Adrenal gland (tissue), 5 donors: Measurements from ENCODE around the gene NEUROG2.

Source experiments
- CTCF ChIP-seq, 6 experiments: fragments of 450-650 bp in 4 of 6; fragments of 200-600 bp in 2 of 6; sonication (generic) in 1 of 6; IDR thresholded peaks; 1 replicate in 5 of 6; 2 replicates in 1 of 6; pipeline versions ENCODE4 v1.5.1 to v1.8.0; 2016 to 2021; ENCODE audit warnings: antibody characterized with exemption in 6 of 6, mild to moderate bottlenecking in 2 of 6, moderate library complexity in 1 of 6
- POLR2A ChIP-seq, 2 donors: fragments of 450-650 bp; IDR thresholded peaks; one replicate each; pipeline ENCODE4 v1.6.1; 2017; ENCODE audit warnings: antibody characterized with exemption in 2 of 2, mild to moderate bottlenecking in 2 of 2, moderate library complexity in 1 of 2
- donor health status: DM: no; HTN: no; CAD: no.

GRCh38 chr4:112563431-112564200, 47.6 kb upstream of the NEUROG2 start:
- TF ChIP-seq CTCF (IDR thresholded peaks at IDR 0.05) (no peak), POLR2A (IDR thresholded peaks at IDR 0.05) (no peak)
